HEK293 (cell line): ENCODE measurements around the gene CYP26B1.

ENCODE experiments used
- CTCF ChIA-PET: fragments of 350-600 bp; formaldehyde crosslinking; extraction: SDS; loops from one replicate; lab custom pipeline; 2021; ENCODE audit warnings: antibody characterized with exemption; lab: Yijun Ruan, JAX
- POLR2A ChIA-PET: fragments of 300-600 bp; formaldehyde crosslinking; extraction: SDS; loops from one replicate; lab custom pipeline; 2020; ENCODE audit warnings: antibody characterized with exemption, inconsistent platforms; lab: Yijun Ruan, JAX
- H3K27ac ChIP-seq: fragments of 200-500 bp; sonication (Bioruptor generic); 2 replicates; pipeline ENCODE4 v1.5.1; 2014; ENCODE audit warnings: low read depth, low read length, control low read depth, inconsistent platforms; ENCODE audit errors: extremely low read depth
- H3K36me3 ChIP-seq, 2 experiments: fragments of 200-500 bp in 1 of 2; sonication (Bioruptor generic) in 1 of 2; 1 replicate in 1 of 2; 2 replicates in 1 of 2; pipeline ENCODE4 v1.5.1; 2014 to 2017; ENCODE audit warnings: inconsistent platforms in 2 of 2, low read length in 2 of 2; ENCODE audit not compliant: control insufficient read depth in 2 of 2, insufficient read depth in 1 of 2
- H3K4me1 ChIP-seq: fragments of 200-500 bp; sonication (Bioruptor generic); 2 replicates; pipeline ENCODE4 v1.5.1; 2014; ENCODE audit warnings: mild to moderate bottlenecking, low read length, inconsistent platforms; ENCODE audit not compliant: control insufficient read depth, insufficient read depth
- H3K4me3 ChIP-seq: 2 replicates; pipeline ENCODE4 v1.5.1; 2011; ENCODE audit warnings: low read depth, mild to moderate bottlenecking, control low read depth, low read length, moderate library complexity
- H3K9me3 ChIP-seq: fragments of 200-500 bp; sonication (Bioruptor generic); 2 replicates; pipeline ENCODE4 v1.5.1; 2014; ENCODE audit warnings: low read depth, low read length, inconsistent platforms; ENCODE audit not compliant: control insufficient read depth, insufficient read depth
- GLIS1 ChIP-seq: fragments of 450-650 bp; formaldehyde crosslinking; IDR thresholded peaks from 2 replicates; pipeline ENCODE4 v1.5.1; 2016; ENCODE audit warnings: missing biosample characterization, missing genetic modification characterization
- MYNN ChIP-seq: fragments of 450-650 bp; formaldehyde crosslinking; IDR thresholded peaks from 2 replicates; pipeline ENCODE4 v1.5.1; 2016; ENCODE audit warnings: missing biosample characterization, missing genetic modification characterization, borderline replicate concordance
- OVOL3 ChIP-seq: fragments of 450-650 bp; formaldehyde crosslinking; IDR thresholded peaks from 2 replicates; pipeline ENCODE4 v1.5.1; 2016; ENCODE audit warnings: missing biosample characterization, missing genetic modification characterization
- RBAK ChIP-seq: fragments of 450-650 bp; formaldehyde crosslinking; IDR thresholded peaks from 2 replicates; pipeline ENCODE4 v1.5.1; 2016; ENCODE audit warnings: missing biosample characterization, missing genetic modification characterization
- SALL2 ChIP-seq: fragments of 450-650 bp; formaldehyde crosslinking; IDR thresholded peaks from 2 replicates; pipeline ENCODE4 v1.5.0; 2017; ENCODE audit warnings: missing biosample characterization, mild to moderate bottlenecking, missing genetic modification characterization, borderline replicate concordance
- ZBTB1 ChIP-seq: fragments of 450-650 bp; formaldehyde crosslinking; IDR thresholded peaks from 2 replicates; pipeline ENCODE4 v1.5.1; 2016; ENCODE audit warnings: missing biosample characterization, missing genetic modification characterization
- ZFP3 ChIP-seq: fragments of 450-650 bp; formaldehyde crosslinking; IDR thresholded peaks from 2 replicates; pipeline ENCODE4 v1.5.1; 2016; ENCODE audit warnings: low read depth, missing biosample characterization, missing genetic modification characterization
- ZNF169 ChIP-seq: fragments of 450-650 bp; formaldehyde crosslinking; IDR thresholded peaks from 2 replicates; pipeline ENCODE4 v1.5.1; 2016; ENCODE audit warnings: missing biosample characterization, missing genetic modification characterization
- ZNF19 ChIP-seq: fragments of 450-650 bp; formaldehyde crosslinking; IDR thresholded peaks from 2 replicates; pipeline ENCODE4; 2016; ENCODE audit warnings: missing biosample characterization, missing genetic modification characterization, low read depth
- ZNF521 ChIP-seq: fragments of 450-650 bp; formaldehyde crosslinking; IDR thresholded peaks from 2 replicates; pipeline ENCODE4 v1.5.1; 2017; ENCODE audit warnings: missing biosample characterization, mild to moderate bottlenecking, missing genetic modification characterization
- ZNF561 ChIP-seq: fragments of 450-650 bp; IDR thresholded peaks from 2 replicates; pipeline ENCODE4 v1.5.1; 2018; ENCODE audit warnings: missing biosample characterization, missing genetic modification characterization, borderline replicate concordance
- ZNF571 ChIP-seq: fragments of 450-650 bp; formaldehyde crosslinking; IDR thresholded peaks from 2 replicates; pipeline ENCODE4 v1.5.0; 2017; ENCODE audit warnings: missing biosample characterization, missing genetic modification characterization
- ZNF654 ChIP-seq: fragments of 450-650 bp; formaldehyde crosslinking; IDR thresholded peaks from 2 replicates; pipeline ENCODE4 v1.5.1; 2016; ENCODE audit warnings: low read depth, missing biosample characterization, missing genetic modification characterization
- ZNF658 ChIP-seq: fragments of 450-650 bp; formaldehyde crosslinking; IDR thresholded peaks from 2 replicates; pipeline ENCODE4; 2016; ENCODE audit warnings: missing biosample characterization, missing genetic modification characterization
- ZXDB ChIP-seq: fragments of 450-650 bp; formaldehyde crosslinking; IDR thresholded peaks from 2 replicates; pipeline ENCODE4 v1.5.1; 2016; ENCODE audit warnings: missing biosample characterization, missing genetic modification characterization
- TF ChIP-seq, protein P1 (sequence below): fragments of 450-650 bp; formaldehyde crosslinking; IDR thresholded peaks from 2 replicates; pipeline ENCODE4 v1.5.1; 2017; ENCODE audit warnings: missing biosample characterization, mild to moderate bottlenecking, missing genetic modification characterization, moderate library complexity
- TF ChIP-seq, protein P2 (sequence below): fragments of 450-650 bp; formaldehyde crosslinking; IDR thresholded peaks from 2 replicates; pipeline ENCODE4 v1.5.1; 2016; ENCODE audit warnings: missing biosample characterization, missing genetic modification characterization
- TF ChIP-seq, protein P3 (sequence below): fragments of 450-650 bp; formaldehyde crosslinking; IDR thresholded peaks from 2 replicates; pipeline ENCODE4 v1.5.1; 2017; ENCODE audit warnings: missing biosample characterization, missing genetic modification characterization
- TF ChIP-seq, protein P4 (sequence below): fragments of 450-650 bp; formaldehyde crosslinking; IDR thresholded peaks from 2 replicates; pipeline ENCODE4 v1.5.1; 2016; ENCODE audit warnings: missing biosample characterization, missing genetic modification characterization

CYP26B1 gene

DNA sequence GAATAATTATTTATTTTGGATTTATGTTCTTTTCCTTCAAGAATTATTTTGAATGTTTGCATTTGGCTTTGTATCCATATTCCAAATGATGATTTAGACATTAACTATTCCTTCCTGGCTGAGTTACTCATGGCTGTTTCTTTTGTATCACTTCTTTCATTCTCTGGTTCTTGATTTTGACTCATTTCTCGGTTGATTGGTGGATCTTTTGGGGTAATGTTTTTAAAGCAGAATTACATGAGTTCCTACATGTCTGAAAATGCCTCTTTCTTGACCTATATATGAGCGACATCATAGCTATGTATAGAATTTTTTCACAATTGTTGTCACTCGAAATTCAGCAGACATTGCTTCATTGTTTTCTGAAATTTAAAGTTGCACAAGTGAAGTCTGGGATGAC, 39.5 kb downstream of the CYP26B1 start:
- CTCF ChIA-PET, result no interaction called here
- H3K4me1 ChIP-seq, result no peaks in the 10 kb centered on the region; the same call in 1 of the 2 replicates
- POLR2A ChIA-PET, result no interaction called here
- H3K36me3 ChIP-seq, result no peaks in the 10 kb centered on the region
- H3K4me3 ChIP-seq, result no peak overlapping the region
- no peaks in the 10 kb centered on the region for H3K9me3 ChIP-seq
- no peak overlapping the region for H3K27ac ChIP-seq
- no peak for TF ChIP-seq ZBTB1 (tag by site-specific recombination)
- no peak for TF ChIP-seq ZNF169 (tag by site-specific recombination)
- TF ChIP-seq GLIS1, result no peak

DNA sequence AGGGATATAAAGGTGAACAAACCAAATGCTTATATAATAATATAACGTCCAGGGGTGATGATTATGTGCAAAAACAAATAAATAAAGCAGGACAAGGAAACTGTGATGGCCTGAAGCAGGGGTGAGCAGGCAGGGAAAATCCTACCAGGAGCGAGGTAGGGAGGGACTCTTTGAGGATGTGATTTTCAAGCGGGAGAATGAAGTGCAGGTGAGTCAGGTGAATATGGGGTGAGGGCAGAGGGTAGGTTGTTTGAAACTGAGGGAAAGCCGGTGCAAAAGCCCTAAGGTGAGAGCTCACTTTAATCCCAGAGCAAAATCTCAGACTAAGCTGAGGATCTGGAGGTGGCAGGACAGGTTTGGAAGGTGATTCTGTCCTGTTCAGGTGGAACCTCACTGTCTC, 40.7 kb downstream of the CYP26B1 start:
- H3K27ac ChIP-seq, result no peak overlapping the region
- H3K4me1 ChIP-seq, result peaks cover 3% of the 10 kb centered on the region; the same call in 1 of the 2 replicates
- H3K36me3 ChIP-seq, result no peaks in the 10 kb centered on the region
- ChIA-PET POLR2A (no interaction called here), CTCF (interaction anchor here (0.6 kb wide), 1 partner anchor 900 kb away, joined by 3 read pairs; no protein-coding TSS in a partner anchor)
- no peak overlapping the region for H3K4me3 ChIP-seq
- no peaks in the 10 kb centered on the region for H3K9me3 ChIP-seq
- TF ChIP-seq ZNF561 (tag by site-specific recombination) (no peak), RBAK (tag by site-specific recombination) (no peak), ZFP3 (no peak), OVOL3 (tag by site-specific recombination) (no peak)

DNA sequence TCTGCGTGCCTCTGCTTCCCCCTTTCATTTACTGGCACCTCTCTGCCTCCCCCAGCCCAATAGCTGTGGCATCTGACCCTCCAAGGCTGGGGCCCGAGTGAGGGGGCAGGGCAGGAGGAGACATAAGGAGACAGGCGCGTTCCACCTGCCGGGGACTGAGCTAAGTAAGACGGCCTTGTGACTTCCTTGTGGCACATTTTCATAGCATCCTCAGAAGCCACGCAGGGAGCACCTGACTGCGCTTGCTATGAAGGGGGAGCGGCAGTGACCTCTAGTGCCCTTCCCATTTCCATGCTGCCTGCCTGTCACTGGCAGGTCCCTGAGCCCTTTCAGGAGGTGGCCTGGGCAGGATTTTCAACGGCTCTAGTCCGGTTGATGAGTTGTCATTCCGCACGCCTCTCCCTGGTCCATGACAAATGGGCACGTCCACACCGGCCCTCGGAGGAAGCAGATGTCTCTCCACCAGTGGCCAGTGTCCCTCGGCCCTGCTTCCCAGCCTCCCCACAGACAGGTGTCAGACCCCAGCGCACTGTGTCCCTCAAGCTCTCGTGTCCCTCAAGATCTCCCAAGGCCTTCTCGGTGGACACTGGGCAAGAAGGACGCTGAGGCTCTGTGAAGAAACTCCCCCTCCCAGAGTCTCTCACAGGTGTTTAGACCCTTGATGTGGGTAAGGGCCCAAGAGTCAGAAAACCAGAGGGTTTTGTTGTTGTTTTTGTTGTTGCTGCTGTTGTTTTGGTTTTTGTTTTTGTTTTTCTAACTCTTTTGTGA, 42.7 kb downstream of the CYP26B1 start:
- Histone ChIP-seq H3K27ac (no peak overlapping the region), H3K9me3 (no peaks in the 10 kb centered on the region), H3K36me3 (no peaks in the 10 kb centered on the region)
- ChIA-PET POLR2A (no interaction called here), CTCF (interaction anchor here (0.6 kb wide), 1 partner anchor 59 kb away, joined by 3 read pairs; no protein-coding TSS in a partner anchor)
- TF ChIP-seq, protein P1, sequence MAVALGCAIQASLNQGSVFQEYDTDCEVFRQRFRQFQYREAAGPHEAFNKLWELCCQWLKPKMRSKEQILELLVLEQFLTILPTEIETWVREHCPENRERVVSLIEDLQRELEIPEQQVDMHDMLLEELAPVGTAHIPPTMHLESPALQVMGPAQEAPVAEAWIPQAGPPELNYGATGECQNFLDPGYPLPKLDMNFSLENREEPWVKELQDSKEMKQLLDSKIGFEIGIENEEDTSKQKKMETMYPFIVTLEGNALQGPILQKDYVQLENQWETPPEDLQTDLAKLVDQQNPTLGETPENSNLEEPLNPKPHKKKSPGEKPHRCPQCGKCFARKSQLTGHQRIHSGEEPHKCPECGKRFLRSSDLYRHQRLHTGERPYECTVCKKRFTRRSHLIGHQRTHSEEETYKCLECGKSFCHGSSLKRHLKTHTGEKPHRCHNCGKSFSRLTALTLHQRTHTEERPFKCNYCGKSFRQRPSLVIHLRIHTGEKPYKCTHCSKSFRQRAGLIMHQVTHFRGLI (tag by site-specific recombination), result no peak
- TF ChIP-seq, protein P2, sequence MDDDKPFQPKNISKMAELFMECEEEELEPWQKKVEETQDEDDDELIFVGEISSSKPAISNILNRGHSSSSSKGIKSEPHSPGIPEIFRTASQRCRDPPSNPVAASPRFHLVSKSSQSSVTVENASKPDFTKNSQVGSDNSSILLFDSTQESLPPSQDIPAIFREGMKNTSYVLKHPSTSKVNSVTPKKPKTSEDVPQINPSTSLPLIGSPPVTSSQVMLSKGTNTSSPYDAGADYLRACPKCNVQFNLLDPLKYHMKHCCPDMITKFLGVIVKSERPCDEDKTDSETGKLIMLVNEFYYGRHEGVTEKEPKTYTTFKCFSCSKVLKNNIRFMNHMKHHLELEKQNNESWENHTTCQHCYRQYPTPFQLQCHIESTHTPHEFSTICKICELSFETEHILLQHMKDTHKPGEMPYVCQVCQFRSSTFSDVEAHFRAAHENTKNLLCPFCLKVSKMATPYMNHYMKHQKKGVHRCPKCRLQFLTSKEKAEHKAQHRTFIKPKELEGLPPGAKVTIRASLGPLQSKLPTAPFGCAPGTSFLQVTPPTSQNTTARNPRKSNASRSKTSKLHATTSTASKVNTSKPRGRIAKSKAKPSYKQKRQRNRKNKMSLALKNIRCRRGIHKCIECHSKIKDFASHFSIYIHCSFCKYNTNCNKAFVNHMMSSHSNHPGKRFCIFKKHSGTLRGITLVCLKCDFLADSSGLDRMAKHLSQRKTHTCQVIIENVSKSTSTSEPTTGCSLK (tag by site-specific recombination), result no peak
- TF ChIP-seq ZXDB (tag by site-specific recombination), result no peak
- TF ChIP-seq, all 188 proteins: peak for 0
- no peak overlapping the region for H3K4me3 ChIP-seq
- H3K4me1 ChIP-seq, result peaks cover 3% of the 10 kb centered on the region; the same call in 1 of the 2 replicates

DNA sequence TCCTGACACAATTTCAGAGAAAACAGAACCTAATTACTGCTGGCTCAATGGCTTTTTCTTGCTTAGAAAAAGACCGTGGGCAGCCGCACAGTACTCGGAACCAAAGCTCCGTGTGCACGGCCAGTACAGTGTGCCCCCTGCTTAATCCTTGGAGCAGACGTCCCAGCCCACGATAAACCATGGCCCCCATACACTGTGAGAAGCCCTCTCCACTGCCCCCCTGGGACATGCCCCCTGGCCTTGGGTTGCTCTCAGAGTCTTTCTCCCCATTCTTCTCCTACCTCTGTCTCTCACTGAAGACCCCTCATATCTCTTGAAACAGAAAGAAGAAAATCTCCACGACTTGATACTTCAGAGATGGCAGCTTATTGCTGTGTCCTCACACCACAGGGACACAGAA, 44.0 kb downstream of the CYP26B1 start:
- Histone ChIP-seq H3K4me1 (peaks cover 3% of the 10 kb centered on the region; the same call in 1 of the 2 replicates), H3K27ac (no peak overlapping the region), H3K4me3 (no peak overlapping the region), H3K36me3 (no peaks in the 10 kb centered on the region), H3K9me3 (no peaks in the 10 kb centered on the region)
- ChIA-PET POLR2A (no interaction called here), CTCF (no interaction called here)
- no peak for TF ChIP-seq MYNN (tag by site-specific recombination)
- no peak for TF ChIP-seq ZNF571 (tag by site-specific recombination)
- TF ChIP-seq, protein P3, sequence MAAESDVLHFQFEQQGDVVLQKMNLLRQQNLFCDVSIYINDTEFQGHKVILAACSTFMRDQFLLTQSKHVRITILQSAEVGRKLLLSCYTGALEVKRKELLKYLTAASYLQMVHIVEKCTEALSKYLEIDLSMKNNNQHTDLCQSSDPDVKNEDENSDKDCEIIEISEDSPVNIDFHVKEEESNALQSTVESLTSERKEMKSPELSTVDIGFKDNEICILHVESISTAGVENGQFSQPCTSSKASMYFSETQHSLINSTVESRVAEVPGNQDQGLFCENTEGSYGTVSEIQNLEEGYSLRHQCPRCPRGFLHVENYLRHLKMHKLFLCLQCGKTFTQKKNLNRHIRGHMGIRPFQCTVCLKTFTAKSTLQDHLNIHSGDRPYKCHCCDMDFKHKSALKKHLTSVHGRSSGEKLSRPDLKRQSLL (tag by site-specific recombination), result no peak
- TF ChIP-seq ZNF654 (tag by site-specific recombination), result no peak
- no peak for TF ChIP-seq ZNF19 (tag by site-specific recombination)
- no peak for TF ChIP-seq ZNF521
- TF ChIP-seq ZNF561 (tag by site-specific recombination), result no peak
- TF ChIP-seq SALL2, result no peak
- TF ChIP-seq, protein P4, sequence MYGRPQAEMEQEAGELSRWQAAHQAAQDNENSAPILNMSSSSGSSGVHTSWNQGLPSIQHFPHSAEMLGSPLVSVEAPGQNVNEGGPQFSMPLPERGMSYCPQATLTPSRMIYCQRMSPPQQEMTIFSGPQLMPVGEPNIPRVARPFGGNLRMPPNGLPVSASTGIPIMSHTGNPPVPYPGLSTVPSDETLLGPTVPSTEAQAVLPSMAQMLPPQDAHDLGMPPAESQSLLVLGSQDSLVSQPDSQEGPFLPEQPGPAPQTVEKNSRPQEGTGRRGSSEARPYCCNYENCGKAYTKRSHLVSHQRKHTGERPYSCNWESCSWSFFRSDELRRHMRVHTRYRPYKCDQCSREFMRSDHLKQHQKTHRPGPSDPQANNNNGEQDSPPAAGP (tag by site-specific recombination), result no peak
- TF ChIP-seq ZNF658 (tag by site-specific recombination), result no peak
